GM18909 (cell line): ENCODE measurements around the gene GTPBP10.
"Not testable (repeated sequence)": the region's sequence is repeated elsewhere in the genome, so short reads cannot be mapped to it uniquely, and the experiment has no call there.

Experiments
- ATAC-seq: cut with Tn5 transposase; IDR thresholded peaks from one replicate; pipeline ENCODE4 v1.9.1; 2021; ENCODE audit warnings: mild to moderate bottlenecking; ENCODE audit not compliant: unreplicated experiment, poor library complexity

The GTPBP10 gene

DNA sequence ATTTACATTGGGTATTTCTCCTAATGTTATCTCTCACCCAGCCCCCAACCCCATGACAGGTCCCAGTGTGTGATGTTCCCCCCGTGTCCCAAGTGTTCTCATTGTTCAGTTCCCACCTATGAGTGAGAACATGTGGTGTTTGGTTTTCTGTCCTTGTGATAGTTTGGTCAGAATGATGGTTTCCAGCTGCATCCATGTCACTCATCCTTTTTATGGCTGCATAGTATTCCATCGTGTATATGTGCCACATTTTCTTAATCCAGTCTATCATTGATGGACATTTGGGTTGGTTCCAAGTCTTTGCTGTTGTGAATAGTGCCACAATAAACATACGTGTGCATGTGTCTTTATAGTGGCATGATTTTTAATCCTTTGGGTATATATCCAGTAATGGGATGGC is 3.5 kb downstream of the GTPBP10 start:
- not testable (repeated sequence) for ATAC-seq

DNA sequence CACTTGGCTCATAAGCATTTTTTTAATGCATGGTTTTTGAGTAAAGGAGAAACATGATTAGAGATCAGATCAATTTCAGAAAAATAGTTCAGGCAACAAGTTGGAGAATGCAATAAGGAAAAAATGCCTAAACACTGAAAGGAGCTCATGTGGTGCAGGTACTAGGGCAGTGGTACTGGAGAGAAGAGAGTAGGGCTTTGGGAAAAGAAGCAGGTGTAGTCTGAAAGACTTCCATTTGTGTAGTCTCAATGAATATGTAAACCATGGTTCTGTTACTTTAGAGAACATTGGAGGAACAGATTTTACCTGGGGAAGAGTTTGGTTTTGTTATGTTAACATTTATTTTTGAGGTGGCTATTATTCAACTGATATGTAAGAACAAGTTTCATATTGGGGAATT is 5.5 kb downstream of the GTPBP10 start:
- no peak for ATAC-seq

- ATAC-seq, result no peak
Measured at GRCh38 chr7:90383422-90383821, 36.9 kb downstream of the GTPBP10 start.

- ATAC-seq, result no peak
Measured at GRCh38 chr7:90383861-90384260, 37.3 kb downstream of the GTPBP10 start.

DNA sequence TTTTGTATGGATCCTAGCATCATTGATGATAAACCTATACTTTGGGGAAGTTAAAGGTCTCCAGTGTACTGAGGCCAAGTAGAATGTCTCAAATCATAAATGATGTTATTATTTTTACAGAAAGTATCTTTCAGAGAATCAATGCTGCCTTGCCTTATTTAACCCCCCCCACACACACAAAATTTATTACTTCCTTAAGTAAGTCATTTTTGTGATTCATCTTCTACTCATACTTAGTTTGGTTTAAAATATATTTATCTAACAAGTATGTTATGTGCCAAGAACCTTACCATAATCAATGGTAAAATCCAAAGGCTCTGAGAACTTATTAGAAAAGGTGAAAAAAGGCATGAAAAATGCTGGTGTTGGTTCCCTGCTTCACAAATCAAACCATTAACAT is 37.9 kb downstream of the GTPBP10 start:
- no peak for ATAC-seq

- no peak for ATAC-seq
Measured at GRCh38 chr7:90387470-90388240, 41.1 kb downstream of the GTPBP10 start.

DNA sequence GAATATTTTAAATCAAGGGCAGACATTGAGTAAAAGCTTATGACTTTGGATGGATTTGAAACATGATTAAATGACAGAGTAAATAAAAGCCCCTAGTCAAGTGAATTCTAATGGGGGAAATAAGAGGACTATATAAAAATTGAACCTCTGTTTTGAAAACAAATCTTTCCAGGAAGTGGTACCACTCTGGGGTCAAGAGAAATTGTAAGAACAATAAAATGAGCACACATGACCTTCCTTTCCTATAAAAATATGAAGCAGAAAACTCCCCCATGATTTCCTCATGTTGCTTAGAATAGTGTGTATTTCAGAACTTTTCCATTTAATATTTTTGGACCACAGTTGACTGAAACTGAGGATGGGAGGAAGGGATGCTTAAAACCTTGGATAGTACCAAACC is 44.4 kb downstream of the GTPBP10 start:
- ATAC-seq, result no peak

DNA sequence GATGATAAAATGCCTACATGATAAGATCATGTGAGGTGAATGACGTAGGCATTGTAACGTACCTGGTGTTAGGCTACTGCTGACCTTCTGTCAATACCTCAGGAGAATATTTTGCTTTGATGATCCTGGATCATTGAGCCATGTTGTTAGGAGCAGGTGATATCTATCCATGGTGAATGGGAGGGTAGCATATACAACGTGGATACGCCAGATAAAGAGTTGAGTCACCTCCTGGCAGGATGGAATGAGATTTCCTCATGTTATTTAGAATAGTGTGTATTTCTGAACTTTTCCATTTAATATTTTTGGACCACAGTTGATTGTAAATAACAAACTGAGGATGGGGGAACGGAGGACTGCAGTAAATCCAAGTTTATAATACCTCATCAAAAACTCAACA is 45.0 kb downstream of the GTPBP10 start:
- ATAC-seq, result no peak

DNA sequence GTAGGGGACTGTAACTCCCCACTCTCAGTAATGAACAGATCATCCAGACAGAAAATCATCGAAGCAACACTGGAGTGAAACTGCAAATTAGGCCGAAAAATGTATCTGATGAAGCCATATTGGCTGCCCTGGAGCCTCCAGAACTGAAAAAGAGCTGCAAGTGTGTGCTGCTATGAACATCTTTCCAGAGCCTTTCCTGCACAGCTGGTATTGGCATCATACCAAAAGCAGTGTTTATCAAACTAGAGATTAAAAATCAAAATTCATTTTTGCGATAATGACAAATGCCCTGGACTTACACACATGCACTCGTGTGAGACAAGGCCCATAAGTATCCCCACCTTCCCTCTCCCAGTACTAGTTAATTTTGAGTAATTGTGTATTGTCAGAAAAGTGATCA is 49.9 kb downstream of the GTPBP10 start:
- no peak for ATAC-seq

- ATAC-seq, result no peak
Measured at GRCh38 chr7:90401989-90402388, 55.5 kb downstream of the GTPBP10 start.

- ATAC-seq, result no peak
Measured at GRCh38 chr7:90402785-90403173, 56.3 kb downstream of the GTPBP10 start.

- ATAC-seq, result peak; percentile 96
Measured at GRCh38 chr7:90403174-90404113, 56.9 kb downstream of the GTPBP10 start, which contains the start of gene CLDN12. Gene CLDN12, plus strand, starts transcription at chr7:90403461. Its CDS starts 9,216 bp downstream, at chr7:90412677.

- no peak for ATAC-seq
Measured at GRCh38 chr7:90404777-90405176, 58.3 kb downstream of the GTPBP10 start.

DNA sequence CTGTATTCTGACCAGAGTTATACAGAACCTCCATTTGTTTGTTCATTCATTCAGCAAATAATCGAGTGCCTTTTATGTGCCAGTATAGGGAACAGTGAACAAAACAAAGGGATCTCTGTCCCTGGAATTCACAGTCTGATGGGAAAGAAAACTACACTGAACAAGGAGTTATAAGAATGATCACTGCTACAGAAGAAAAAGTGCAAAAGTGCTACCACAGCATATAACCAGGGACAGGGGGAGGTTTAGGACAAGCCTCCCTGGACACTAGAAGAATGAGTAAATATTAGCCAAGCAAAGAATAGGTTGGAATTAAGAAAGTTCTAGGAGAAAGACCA is 60.9 kb downstream of the GTPBP10 start:
- no peak for ATAC-seq

GRCh38 chr7:90408142-90408541 is 61.6 kb downstream of the GTPBP10 start:
- no peak for ATAC-seq

- ATAC-seq, result no peak
Measured at GRCh38 chr7:90409667-90410066, 63.2 kb downstream of the GTPBP10 start.

DNA sequence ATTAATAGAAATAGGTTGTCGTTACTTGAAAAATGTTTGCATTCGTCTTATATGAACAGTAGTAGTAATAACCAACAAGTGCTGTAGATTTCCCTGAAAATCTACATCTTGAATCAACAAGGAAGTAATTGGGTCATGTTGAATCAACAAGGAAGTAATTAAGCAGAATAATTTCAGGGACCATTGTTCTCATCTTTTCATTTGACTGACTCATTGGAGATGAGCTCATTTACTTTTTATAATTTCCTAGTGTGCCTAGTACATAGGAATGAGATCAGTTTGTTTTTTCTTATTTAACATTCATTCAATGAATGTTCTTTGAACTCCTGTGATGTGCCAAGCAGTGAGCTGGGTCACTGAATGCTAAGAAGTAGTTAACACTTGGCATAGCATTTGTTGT is 65.0 kb downstream of the GTPBP10 start:
- no peak for ATAC-seq

DNA sequence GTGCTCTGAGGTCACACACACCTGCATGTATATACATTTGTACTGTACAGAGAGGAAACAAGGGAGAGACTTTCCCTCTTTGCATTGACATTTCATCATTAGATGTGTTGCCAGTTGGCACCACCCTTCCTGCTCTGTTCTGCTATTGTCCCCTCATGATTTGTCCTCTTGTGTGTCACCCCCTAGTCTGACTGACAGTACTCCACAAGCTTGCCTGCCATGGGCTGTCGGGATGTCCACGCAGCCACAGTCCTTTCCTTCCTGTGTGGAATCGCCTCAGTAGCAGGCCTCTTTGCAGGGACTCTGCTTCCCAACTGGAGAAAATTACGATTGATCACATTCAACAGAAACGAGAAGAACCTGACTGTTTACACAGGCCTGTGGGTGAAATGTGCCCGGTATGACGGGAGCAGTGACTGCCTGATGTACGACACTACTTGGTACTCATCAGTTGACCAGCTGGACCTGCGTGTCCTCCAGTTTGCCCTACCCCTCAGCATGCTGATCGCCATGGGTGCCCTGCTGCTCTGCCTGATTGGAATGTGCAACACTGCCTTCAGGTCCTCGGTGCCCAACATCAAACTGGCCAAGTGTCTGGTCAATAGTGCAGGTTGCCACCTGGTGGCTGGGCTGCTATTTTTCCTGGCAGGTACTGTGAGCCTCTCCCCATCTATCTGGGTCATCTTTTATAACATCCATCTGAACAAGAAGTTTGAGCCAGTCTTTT is 66.1 kb downstream of the GTPBP10 start:
- ATAC-seq, result peak; percentile 74

DNA sequence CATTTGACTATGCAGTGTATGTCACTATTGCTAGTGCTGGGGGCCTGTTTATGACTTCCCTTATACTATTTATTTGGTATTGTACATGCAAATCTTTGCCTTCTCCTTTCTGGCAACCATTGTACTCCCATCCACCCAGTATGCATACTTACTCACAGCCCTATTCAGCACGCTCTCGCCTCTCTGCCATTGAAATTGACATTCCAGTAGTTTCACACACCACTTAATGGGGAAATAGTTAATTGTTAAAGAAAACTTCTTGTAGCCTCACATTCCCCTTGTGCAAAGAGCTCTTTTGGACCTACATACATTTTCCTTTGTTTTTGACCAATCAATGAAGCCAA is 66.6 kb downstream of the GTPBP10 start:
- peak; percentile 12 for ATAC-seq

GRCh38 chr7:90421651-90422050 is 75.1 kb downstream of the GTPBP10 start:
- no peak for ATAC-seq

DNA sequence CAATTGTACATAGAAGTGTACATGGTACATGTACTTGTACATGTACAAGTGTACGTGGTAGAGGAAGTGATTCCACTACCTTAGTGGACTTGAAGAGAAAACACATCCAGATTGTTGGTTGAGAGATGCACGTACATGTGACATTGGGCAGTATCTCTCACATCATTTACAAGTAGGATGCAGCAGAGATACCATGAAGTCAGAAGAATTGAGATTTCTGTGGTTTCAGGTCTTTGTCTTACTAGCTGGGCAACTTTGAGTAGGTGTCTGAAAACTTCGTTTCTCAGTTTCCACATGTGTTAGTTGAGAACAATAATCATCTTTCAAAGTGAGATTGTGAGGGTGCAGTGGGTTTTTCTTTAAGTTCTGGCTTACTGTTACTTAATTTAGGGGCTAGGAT is 78.2 kb downstream of the GTPBP10 start:
- ATAC-seq, result peak; percentile 93
